ENCODE measurements around the gene ACADVL. TPM values are rescaled to one million over a fixed set of nuclear protein-coding genes. Genes with fewer than 3 reads are reported as not detected.
"Not testable (repeated sequence)": the region's sequence is repeated elsewhere in the genome, so short reads cannot be mapped to it uniquely, and the experiment has no call there.

The ACADVL gene
- total RNA-seq, 2 experiments from 2014 or later: 411 to 423 TPM

DNA sequence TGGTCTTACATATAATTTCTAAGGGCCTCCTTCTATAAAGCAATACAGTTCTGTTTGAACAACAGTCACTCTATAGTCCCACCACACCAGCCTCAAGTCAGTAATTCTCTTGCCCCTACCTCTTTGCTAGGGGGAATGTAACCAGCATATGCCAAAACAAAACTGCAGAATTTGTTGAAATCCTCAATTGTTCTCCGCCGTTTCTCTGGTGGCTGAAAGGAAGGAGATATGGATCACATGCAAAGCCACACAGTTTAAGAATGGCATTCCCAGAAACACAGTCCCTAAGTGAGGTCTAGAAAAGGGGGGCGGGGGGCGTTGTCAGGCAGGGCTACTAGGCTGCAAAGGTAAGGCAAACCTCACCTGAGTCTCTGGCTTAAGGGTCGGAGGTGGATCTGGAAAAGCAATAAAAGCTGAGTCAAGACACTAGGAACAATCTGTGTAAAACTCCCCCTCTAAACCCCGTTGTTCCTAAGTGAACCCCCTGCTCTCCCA is 17.6 kb downstream of the ACADVL start:
- no peak for DNase-seq
- Mint-ChIP-seq H3K36me3 (peaks cover 33% of the 10 kb centered on the region), H3K27ac (peak overlapping the region; percentile 91), H3K4me3 (peak overlapping the region; percentile 86), H3K4me1 (peaks cover 64% of the 10 kb centered on the region), H3K9me3 (ENCODE audit: low read depth) (no peaks in the 10 kb centered on the region), H3K27me3 (no peaks in the 10 kb centered on the region)
- CTCF ChIA-PET: interaction anchor here (2.3 kb wide), 1 partner anchor 17 kb away, joined by 18 read pairs; the partner anchor contains the start of genes ACADVL and DLG4
- no peak for ATAC-seq

DNA sequence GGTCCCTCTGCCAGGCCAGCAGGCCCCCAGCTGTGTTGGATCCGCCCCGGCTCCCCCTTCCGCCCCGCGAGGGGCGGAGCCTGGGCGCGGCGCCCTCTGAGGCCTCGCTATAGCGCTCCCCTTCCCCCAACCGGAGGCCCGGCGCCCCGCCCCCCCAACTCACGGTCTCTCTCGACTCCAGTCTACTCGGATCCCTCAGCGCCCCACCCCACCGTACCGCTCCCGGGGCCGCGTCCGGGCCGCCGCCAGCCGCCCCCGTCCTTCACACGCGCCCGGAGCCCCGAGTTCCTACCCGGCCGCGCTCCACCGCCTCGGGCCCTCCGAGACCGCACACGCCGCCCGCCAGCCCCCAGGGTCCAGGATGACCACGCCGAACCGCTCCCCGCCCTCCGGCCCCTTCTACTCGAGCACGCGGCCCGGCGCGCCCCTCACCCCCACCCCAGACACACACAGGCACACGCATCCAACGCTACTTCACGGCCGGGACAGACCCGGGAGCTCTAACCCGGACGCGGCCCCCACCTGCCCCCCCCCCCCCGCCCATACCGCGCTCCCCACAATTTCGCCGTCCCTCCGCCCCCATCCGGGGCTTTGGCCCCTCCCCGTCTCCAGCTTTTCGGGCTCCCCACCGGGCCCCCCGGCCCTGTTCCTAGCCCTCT is 18.2 kb downstream of the ACADVL start:
- H3K36me3 Mint-ChIP-seq: peaks cover 33% of the 10 kb centered on the region
- H3K27ac Mint-ChIP-seq: peak overlapping the region; percentile 91
- DNase-seq (peak; percentile 90), ATAC-seq (peak; percentile 27)
- CTCF ChIA-PET: interaction anchor here (1.0 to 2.3 kb wide), 3 partner anchors 18 to 118 kb away, joined by 4 to 18 read pairs (median 5); partner anchors contain the start of genes ACADVL and DLG4
- H3K9me3 Mint-ChIP-seq (ENCODE audit: low read depth): no peaks in the 10 kb centered on the region
- H3K4me1 Mint-ChIP-seq: peaks cover 63% of the 10 kb centered on the region
- peak overlapping the region; percentile 86 for H3K4me3 Mint-ChIP-seq
- H3K27me3 Mint-ChIP-seq: no peaks in the 10 kb centered on the region

DNA sequence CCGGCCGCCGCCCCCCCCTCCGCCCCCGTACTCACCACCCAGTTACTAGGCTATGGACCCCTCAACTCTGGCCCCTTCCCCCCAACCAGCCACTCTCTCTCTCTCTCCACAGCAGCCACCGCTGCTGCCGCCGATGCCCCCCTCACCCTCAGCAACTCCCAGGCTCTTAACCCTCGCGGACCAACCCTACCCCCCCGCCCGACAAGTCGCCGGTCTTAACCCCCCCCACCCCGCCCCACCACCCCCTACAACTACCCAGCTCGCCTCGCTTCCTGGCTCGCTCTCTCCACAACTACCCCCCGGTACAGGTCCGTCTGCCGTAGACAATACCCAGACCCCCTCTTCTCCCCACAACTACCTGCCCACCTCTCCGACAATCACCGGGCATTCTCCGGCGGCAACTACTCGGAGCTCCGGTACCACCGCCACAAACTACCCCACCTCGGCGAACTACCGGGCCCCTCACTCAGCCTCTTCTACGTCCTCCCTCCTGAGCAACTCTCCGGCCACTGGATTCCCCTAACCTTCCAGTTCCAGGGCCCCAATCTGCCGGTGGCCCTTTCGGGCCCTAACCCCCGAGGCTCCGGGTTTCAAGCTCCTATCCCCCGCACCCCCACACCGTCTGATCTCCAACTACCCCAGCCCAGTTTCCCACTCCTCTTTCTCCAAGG is 18.8 kb downstream of the ACADVL start:
- Mint-ChIP-seq H3K36me3 (peaks cover 33% of the 10 kb centered on the region), H3K4me1 (peaks cover 63% of the 10 kb centered on the region), H3K27me3 (no peaks in the 10 kb centered on the region), H3K4me3 (peak overlapping the region; percentile 86), H3K9me3 (ENCODE audit: low read depth) (no peaks in the 10 kb centered on the region), H3K27ac (peak overlapping the region; percentile 91)
- DNase-seq: peak; percentile 59
- no peak for ATAC-seq
- CTCF ChIA-PET: interaction anchor here (1.0 to 2.3 kb wide), 5 partner anchors 8 to 117 kb away, joined by 3 to 18 read pairs (median 4); partner anchors contain the start of genes ACADVL and DLG4

DNA sequence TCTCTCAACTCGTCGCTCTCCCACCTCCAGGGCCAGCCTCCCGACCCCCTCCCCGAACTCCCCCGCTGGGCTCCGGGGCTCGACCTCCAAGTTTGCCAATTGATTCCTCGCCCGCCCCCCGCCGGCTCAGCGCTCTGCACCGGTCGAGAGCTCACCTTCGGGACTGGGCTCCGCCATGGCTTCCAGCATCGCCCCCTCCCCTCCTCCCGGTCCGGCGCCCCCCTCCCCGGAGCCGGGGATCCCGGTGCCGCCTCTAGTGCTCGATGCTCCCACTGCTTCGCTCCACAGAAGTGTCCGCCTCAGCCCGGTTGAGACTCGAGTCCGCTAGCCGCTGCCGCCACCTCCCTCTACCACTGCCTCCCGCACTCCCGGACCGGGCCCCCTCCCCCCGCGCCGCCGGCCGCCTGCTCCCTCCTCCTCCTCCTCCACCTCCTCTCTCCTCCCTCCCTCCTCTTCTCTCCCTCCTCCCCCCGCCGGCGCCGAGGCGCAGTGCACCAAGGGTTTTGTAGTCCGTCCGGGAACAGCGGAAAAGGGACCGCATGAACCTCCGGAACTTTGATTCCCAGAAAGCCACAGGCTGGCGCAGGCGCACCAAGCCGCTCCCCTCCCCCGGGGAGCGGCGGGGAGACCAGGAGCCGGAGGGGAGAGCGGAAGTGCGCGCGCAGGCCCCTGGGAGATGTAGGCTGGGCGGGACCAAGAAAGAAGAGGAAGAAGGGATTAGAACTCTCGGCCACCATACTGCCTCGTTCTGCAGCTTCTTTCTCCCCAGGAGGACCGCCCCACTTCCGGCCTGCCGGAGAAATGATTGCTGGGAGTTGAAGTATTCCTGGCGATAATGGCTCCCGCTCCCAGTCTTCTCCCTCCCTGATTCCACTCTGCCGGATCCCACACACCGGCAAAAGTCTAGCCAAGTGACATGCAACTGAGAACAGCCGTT is 19.6 kb downstream of the ACADVL start, which contains the start of gene PHF23:
PHF23 (minus strand) TSS at position 367 of the 937 bp plus-strand sequence; CDS start at position 189, 178 bp downstream.
- Mint-ChIP-seq H3K36me3 (peaks cover 35% of the 10 kb centered on the region), H3K27me3 (no peaks in the 10 kb centered on the region), H3K9me3 (ENCODE audit: low read depth) (no peaks in the 10 kb centered on the region), H3K4me1 (peaks cover 60% of the 10 kb centered on the region), H3K27ac (peak within 1 kb of the TSS; percentile 91), H3K4me3 (peak within 1 kb of the TSS; percentile 86)
- ATAC-seq: peak; percentile 71
- peak; percentile 99 for DNase-seq
- CTCF ChIA-PET: interaction anchor here (0.7 to 4.1 kb wide), 8 partner anchors 9 to 117 kb away, joined by 3 to 18 read pairs (median 4); partner anchors contain the start of genes ACADVL, CTDNEP1, DLG4 and ELP5

DNA sequence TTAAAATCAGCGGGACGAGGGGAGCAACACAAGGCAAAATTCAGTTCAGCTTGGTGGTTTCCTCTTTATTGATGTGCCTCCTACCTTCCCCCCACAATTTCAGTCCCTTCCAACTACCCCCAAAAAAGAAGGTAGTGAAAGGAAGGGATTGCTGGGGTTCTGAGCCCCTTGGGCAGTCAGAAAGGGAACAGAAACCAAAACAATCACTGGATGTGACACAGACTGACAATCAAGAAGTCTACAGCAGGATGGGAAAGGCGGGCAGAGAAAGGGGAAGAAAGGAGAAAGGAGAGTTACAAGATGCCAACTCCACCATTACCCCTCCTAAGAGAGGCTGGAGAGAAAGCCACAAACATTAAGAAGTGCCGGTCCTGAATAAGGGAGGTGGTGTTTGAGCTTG is 20.6 kb downstream of the ACADVL start:
- Mint-ChIP-seq H3K36me3 (peaks cover 33% of the 10 kb centered on the region), H3K4me3 (peak overlapping the region; percentile 86), H3K4me1 (peaks cover 50% of the 10 kb centered on the region), H3K27ac (peak overlapping the region; percentile 79), H3K9me3 (ENCODE audit: low read depth) (no peaks in the 10 kb centered on the region), H3K27me3 (no peaks in the 10 kb centered on the region)
- no peak for DNase-seq
- ATAC-seq: no peak
- CTCF ChIA-PET: interaction anchor here (1.6 to 4.1 kb wide), 3 partner anchors 11 to 56 kb away, joined by 4 to 18 read pairs (median 13); partner anchors contain the start of genes ACADVL, CTDNEP1, DLG4 and ELP5

DNA sequence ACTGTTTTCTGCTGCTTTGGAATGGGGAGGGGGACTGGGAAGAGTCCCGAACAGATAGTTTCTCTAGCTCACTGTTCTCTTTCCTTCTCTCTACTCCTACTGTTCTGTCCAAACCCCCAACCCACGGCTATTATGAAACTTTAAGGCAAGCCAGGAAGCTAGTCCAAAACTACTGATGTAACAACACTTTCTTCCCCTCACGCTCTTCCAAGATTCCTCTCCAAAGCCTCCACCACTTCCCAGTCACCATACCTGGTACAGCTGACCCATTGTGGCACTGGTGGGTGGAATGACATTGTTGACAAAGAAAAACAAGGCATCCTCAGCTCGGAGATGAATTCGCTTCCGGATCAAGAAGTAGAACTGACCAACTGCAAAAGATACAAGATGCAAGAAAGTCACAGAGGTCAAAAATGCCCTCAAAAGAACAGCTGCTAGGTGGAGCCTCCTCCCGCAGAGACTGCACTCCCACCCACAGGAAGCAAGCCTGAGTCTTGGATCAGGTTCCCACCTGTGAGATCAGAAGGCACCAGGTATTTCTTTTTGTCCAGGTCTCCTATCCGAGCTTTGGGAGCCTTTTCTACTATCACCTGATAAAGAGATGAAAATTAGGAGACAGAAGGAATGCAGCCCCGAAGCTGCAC is 21.5 kb downstream of the ACADVL start:
- peaks cover 44% of the 10 kb centered on the region for H3K4me1 Mint-ChIP-seq

DNA sequence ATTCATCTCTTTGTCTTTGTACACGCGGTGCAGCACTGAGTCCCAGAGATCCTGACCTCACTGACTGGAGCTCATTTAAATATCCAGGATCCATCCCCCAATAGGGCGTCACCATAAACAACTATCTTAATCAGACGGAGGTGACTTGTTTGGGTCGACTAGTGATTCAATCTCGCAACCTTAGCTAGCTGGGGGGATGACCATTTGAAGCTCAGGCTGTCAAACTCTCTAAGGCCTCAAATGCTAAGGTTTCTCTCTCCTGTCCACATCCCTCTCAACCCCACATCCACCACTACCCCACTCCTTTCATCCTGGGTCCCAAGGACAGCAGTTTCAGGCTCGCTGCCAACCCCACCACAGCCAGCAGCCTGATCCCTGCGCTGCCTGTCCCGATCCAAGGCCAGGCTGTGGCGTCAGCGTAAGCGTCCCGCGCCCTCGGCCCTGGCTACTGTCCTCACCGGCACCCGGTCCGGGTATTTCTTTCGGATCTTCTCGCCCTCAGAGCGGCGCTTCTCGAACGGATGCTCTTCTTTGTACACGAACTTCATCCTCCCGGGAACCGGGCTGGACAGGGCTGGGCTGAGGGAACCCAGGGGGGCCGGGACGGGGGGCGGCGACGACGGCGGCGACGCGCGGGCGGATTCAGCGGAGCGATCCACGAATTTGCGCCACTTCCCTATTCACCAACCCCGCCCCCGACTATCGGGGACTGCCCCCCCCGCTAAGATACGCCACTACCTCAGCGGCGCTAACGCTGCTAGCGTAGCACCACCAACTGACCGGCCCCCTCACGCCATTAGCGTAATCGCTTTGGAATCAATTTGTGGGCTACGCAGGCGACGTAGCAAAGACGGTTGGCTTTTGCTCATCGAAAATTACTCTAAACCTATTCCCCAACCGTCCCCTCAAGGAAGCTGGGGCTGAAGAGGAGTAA is 22.3 kb downstream of the ACADVL start, which contains the start of gene GABARAP:
GABARAP (minus strand) TSS at position 667 of the 934 bp plus-strand sequence; CDS start at position 548, 119 bp downstream.
- ATAC-seq (peak; percentile 38), DNase-seq (peak; percentile 95)
- Mint-ChIP-seq H3K27ac (peak within 1 kb of the TSS; percentile 98), H3K36me3 (peaks cover 31% of the 10 kb centered on the region), H3K9me3 (ENCODE audit: low read depth) (no peaks in the 10 kb centered on the region), H3K27me3 (no peaks in the 10 kb centered on the region), H3K4me3 (peak within 1 kb of the TSS; percentile 86), H3K4me1 (peaks cover 42% of the 10 kb centered on the region)
- CTCF ChIA-PET: interaction anchor here (0.8 to 4.1 kb wide), 11 partner anchors 9 to 231 kb away, joined by 3 to 18 read pairs (median 3); partner anchors contain the start of genes ACADVL, CTDNEP1, DLG4 and ELP5

More for the DNA sequence above, 21.5 kb downstream of the ACADVL start:
- H3K4me3 Mint-ChIP-seq: peak overlapping the region; percentile 86
- CTCF ChIA-PET: interaction anchor here (0.8 to 4.1 kb wide), 6 partner anchors 10 to 230 kb away, joined by 3 to 18 read pairs (median 5); partner anchors contain the start of genes ACADVL, CTDNEP1, DLG4 and ELP5
- no peak for ATAC-seq
- no peaks in the 10 kb centered on the region for H3K9me3 Mint-ChIP-seq (ENCODE audit: low read depth)
- no peak for DNase-seq
- H3K27me3 Mint-ChIP-seq: no peaks in the 10 kb centered on the region
- peak overlapping the region; percentile 98 for H3K27ac Mint-ChIP-seq
- peaks cover 32% of the 10 kb centered on the region for H3K36me3 Mint-ChIP-seq

DNA sequence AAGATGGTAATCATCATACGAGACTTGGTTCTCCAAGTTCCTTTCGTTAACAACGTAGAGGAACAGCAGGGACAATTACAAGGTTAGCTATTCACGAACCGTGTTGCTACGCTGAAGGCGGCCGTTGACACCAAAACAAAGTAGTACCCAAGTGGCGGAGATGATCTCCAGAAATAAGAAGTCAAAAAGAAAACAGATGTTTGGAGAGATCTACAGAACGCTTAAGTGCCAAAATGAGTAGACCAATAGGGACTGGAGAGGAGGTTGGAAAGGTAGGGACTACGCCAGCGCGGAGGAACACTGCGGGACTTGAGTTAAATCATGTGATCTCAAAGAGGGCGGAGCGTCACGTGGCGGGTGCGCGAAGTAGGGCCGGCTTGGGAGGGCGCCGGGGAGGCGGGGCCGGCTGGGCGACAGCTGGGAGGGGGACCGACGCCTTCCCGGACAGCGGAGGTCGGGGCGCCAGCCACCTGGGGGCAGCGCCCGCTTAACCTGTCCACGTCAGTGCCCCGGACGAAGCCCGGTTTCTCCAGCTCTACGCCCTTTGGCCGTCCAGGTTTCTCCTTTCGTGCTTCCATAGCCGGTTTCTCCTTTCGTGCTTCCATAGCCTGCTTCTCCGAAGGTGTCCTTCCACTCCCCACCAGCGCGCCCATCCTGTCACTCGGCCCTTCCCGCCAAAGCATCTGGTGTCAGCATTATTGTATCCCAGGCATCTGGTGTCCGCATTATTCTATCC is 23.1 kb downstream of the ACADVL start:
- peak; percentile 54 for ATAC-seq
- peaks cover 38% of the 10 kb centered on the region for H3K4me1 Mint-ChIP-seq
- peak overlapping the region; percentile 98 for H3K27ac Mint-ChIP-seq
- H3K4me3 Mint-ChIP-seq: peak overlapping the region; percentile 86
- H3K36me3 Mint-ChIP-seq: peaks cover 31% of the 10 kb centered on the region
- H3K27me3 Mint-ChIP-seq: no peaks in the 10 kb centered on the region
- no peaks in the 10 kb centered on the region for H3K9me3 Mint-ChIP-seq (ENCODE audit: low read depth)
- peak; percentile 95 for DNase-seq
- CTCF ChIA-PET: interaction anchor here (0.8 to 4.1 kb wide), 8 partner anchors 8 to 203 kb away, joined by 3 to 18 read pairs (median 4); partner anchors contain the start of genes ACADVL, CTDNEP1, DLG4 and ELP5

DNA sequence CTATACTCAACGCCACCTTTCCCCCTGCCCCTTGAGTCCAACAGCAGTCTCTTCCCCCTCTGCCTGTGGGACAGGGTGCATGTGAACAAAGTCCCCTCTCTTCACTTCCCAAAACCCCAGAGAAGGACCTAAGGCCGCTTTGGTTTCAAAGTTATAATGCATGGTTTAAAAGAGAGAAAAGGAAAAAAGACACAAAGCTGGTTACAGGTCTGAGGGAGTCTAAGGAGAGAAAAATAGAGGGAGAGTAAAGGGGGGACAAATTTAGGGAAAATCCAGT is 23.7 kb downstream of the ACADVL start:
- CTCF ChIA-PET: interaction anchor here (1.2 to 4.1 kb wide), 7 partner anchors 8 to 202 kb away, joined by 3 to 18 read pairs (median 5); partner anchors contain the start of genes ACADVL, CTDNEP1, DLG4 and ELP5
- peaks cover 38% of the 10 kb centered on the region for H3K4me1 Mint-ChIP-seq
- peak overlapping the region; percentile 78 for H3K27ac Mint-ChIP-seq
- H3K9me3 Mint-ChIP-seq (ENCODE audit: low read depth): no peaks in the 10 kb centered on the region
- no peak for ATAC-seq
- H3K36me3 Mint-ChIP-seq: peaks cover 31% of the 10 kb centered on the region
- no peak for DNase-seq
- H3K4me3 Mint-ChIP-seq: peak overlapping the region; percentile 86
- H3K27me3 Mint-ChIP-seq: no peaks in the 10 kb centered on the region

DNA sequence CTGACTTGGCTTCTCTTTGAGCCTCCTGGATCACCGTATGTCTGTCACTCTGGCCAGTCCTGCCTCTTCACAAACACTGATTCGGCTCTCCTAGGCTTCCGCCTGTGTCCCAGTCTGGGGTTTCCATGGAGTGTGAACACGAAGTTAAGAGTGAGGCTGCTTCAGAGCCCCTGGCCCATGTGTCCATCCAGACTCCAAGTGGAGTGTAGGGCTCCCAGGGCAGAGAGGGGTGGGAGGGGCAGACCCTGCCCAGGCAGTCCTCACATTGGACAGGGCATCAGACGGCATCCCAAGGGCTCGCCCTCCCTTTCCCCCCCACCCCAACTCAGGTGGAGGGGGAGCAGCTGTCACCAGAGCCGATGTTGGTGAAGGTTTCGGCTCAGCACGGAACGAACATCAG is 24.1 kb downstream of the ACADVL start:
- not testable (repeated sequence) for H3K9me3 Mint-ChIP-seq (ENCODE audit: low read depth); H3K4me3 Mint-ChIP-seq; H3K27me3 Mint-ChIP-seq; ATAC-seq
- peak; percentile 40 for DNase-seq
- Mint-ChIP-seq H3K4me1 (peaks cover 42% of the 10 kb centered on the region), H3K36me3 (peaks cover 31% of the 10 kb centered on the region), H3K27ac (peak overlapping the region; percentile 71)
- CTCF ChIA-PET: interaction anchor here (2.0 to 4.1 kb wide), 2 partner anchors 24 to 53 kb away, joined by 5 to 13 read pairs; partner anchors contain the start of genes ACADVL and DLG4
